Endothelial cell (in vitro differentiated cells): ENCODE data around the gene EPDR1. TPM values are rescaled to one million over a fixed set of nuclear protein-coding genes. Genes with fewer than 3 reads are reported as not detected.
"Not testable (repeated sequence)": the region's sequence is repeated elsewhere in the genome, so short reads cannot be mapped to it uniquely, and the experiment has no call there.

Source experiments
- DNase-seq: peaks from one replicate; pipeline ENCODE4 v3.0.0; 2021; ENCODE audit warnings: low spot score
- H3K27ac Mint-ChIP-seq: one replicate; pipeline ENCODE4 v1.8.0; 2021; ENCODE audit warnings: mixed read lengths, inconsistent platforms; ENCODE audit not compliant: unreplicated experiment
- H3K27me3 Mint-ChIP-seq: one replicate; pipeline ENCODE4 v1.8.0; 2021; ENCODE audit warnings: mild to moderate bottlenecking, moderate library complexity, mixed read lengths, inconsistent platforms; ENCODE audit not compliant: unreplicated experiment
- H3K36me3 Mint-ChIP-seq: one replicate; pipeline ENCODE4 v1.8.0; 2021; ENCODE audit warnings: mild to moderate bottlenecking, low read depth, mixed read lengths, inconsistent platforms; ENCODE audit not compliant: unreplicated experiment
- H3K4me1 Mint-ChIP-seq: one replicate; pipeline ENCODE4 v1.8.0; 2021; ENCODE audit warnings: mild to moderate bottlenecking, mixed read lengths, inconsistent platforms; ENCODE audit not compliant: unreplicated experiment
- H3K4me3 Mint-ChIP-seq: one replicate; pipeline ENCODE4 v1.8.0; 2021; ENCODE audit warnings: mild to moderate bottlenecking, mixed read lengths, inconsistent platforms; ENCODE audit not compliant: unreplicated experiment
- H3K9me3 Mint-ChIP-seq: one replicate; pipeline ENCODE4 v1.8.0; 2021; ENCODE audit warnings: mixed read lengths, inconsistent platforms; ENCODE audit not compliant: unreplicated experiment
- CTCF ChIP-seq: fragments of 200-600 bp; sonication (generic); IDR thresholded peaks from one replicate; pipeline ENCODE4 v1.5.0; 2021; ENCODE audit warnings: antibody characterized with exemption; ENCODE audit not compliant: unreplicated experiment
- total RNA-seq: library from RNA; stranded (reverse); fragmentation: NEBNext Ultra II Directional; extraction: Animal tissue kit (Norgen Biotek cat#: 25700); gene quantifications from one replicate; pipeline ENCODE4 v1.2.1, GENCODE V29; 2021; ENCODE audit not compliant: unreplicated experiment

Gene EPDR1
- total RNA-seq, 1 donor from 2014 or later, result 11.7 TPM

- no peak for TF ChIP-seq CTCF
- no peak for DNase-seq
- H3K27ac Mint-ChIP-seq, result no peak overlapping the region
- peaks cover 8% of the 10 kb centered on the region for H3K4me1 Mint-ChIP-seq
- peaks cover 1% of the 10 kb centered on the region for H3K27me3 Mint-ChIP-seq
- H3K36me3 Mint-ChIP-seq, result peaks cover 5% of the 10 kb centered on the region
- no peaks in the 10 kb centered on the region for H3K9me3 Mint-ChIP-seq
- H3K4me3 Mint-ChIP-seq, result no peak overlapping the region
These were observed 26.9 kb downstream of the EPDR1 start for GRCh38 chr7:37947138-37947940.

GRCh38 chr7:37947941-37948210 lies 27.4 kb downstream of the EPDR1 start:
- Mint-ChIP-seq H3K9me3 (no peaks in the 10 kb centered on the region), H3K4me1 (peaks cover 5% of the 10 kb centered on the region), H3K4me3 (no peak overlapping the region), H3K27me3 (peaks cover 1% of the 10 kb centered on the region), H3K27ac (no peak overlapping the region), H3K36me3 (peaks cover 5% of the 10 kb centered on the region)
- DNase-seq, result no peak
- no peak for TF ChIP-seq CTCF

GRCh38 chr7:37952240-37952639 lies 31.8 kb downstream of the EPDR1 start:
- no peak overlapping the region for H3K27ac Mint-ChIP-seq
- DNase-seq, result no peak
- peaks cover 1% of the 10 kb centered on the region for H3K27me3 Mint-ChIP-seq
- no peaks in the 10 kb centered on the region for H3K9me3 Mint-ChIP-seq
- H3K36me3 Mint-ChIP-seq, result peaks cover 5% of the 10 kb centered on the region
- no peak for TF ChIP-seq CTCF
- peaks cover 3% of the 10 kb centered on the region for H3K4me1 Mint-ChIP-seq
- H3K4me3 Mint-ChIP-seq, result no peak overlapping the region

- DNase-seq, H3K36me3 Mint-ChIP-seq, H3K4me1 Mint-ChIP-seq, H3K27ac Mint-ChIP-seq, H3K27me3 Mint-ChIP-seq, H3K9me3 Mint-ChIP-seq, H3K4me3 Mint-ChIP-seq: not testable (repeated sequence)
These were observed 33.8 kb downstream of the EPDR1 start for GRCh38 chr7:37954217-37954616.

- no peak for TF ChIP-seq CTCF
These were observed 36.4 kb downstream of the EPDR1 start for GRCh38 chr7:37956791-37957190.

More at GRCh38 chr7:37956791-37957190, 36.4 kb downstream of the EPDR1 start:
- H3K27ac Mint-ChIP-seq, result no peak overlapping the region
- peaks cover 3% of the 10 kb centered on the region for H3K4me1 Mint-ChIP-seq
- H3K27me3 Mint-ChIP-seq, result no peaks in the 10 kb centered on the region
- peaks cover 4% of the 10 kb centered on the region for H3K36me3 Mint-ChIP-seq
- DNase-seq, result no peak
- H3K9me3 Mint-ChIP-seq, result no peaks in the 10 kb centered on the region
- no peak overlapping the region for H3K4me3 Mint-ChIP-seq
